ENCODE data around the gene LUC7L3.
"Not testable (repeated sequence)": the region's sequence is repeated elsewhere in the genome, so short reads cannot be mapped to it uniquely, and the experiment has no call there.

The LUC7L3 gene

GRCh38 chr17:50710650-50711049 lies 8.8 kb upstream of the LUC7L3 start:
- DNase-seq: no peak

GRCh38 chr17:50712641-50713040 lies 6.8 kb upstream of the LUC7L3 start:
- DNase-seq: no peak

DNA sequence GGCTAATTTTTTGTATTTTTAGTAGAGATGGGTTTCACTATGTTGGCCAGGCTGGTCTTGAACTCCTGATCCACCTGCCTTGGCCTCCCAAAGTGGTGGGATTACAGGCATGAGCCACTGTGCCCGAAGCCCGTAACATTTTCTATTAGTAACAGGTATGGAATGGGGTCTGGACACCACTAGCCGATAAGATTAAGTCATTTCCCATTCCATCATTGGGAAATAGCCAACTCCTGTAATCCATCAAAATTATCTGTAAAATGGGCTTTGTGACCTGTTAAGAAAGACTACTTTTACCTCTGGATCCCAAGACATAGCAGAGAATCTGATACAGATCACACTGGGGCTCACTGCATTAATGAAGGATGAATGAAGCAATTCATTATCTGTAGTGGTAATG lies 3.9 kb upstream of the LUC7L3 start:
- no peak for DNase-seq

DNA sequence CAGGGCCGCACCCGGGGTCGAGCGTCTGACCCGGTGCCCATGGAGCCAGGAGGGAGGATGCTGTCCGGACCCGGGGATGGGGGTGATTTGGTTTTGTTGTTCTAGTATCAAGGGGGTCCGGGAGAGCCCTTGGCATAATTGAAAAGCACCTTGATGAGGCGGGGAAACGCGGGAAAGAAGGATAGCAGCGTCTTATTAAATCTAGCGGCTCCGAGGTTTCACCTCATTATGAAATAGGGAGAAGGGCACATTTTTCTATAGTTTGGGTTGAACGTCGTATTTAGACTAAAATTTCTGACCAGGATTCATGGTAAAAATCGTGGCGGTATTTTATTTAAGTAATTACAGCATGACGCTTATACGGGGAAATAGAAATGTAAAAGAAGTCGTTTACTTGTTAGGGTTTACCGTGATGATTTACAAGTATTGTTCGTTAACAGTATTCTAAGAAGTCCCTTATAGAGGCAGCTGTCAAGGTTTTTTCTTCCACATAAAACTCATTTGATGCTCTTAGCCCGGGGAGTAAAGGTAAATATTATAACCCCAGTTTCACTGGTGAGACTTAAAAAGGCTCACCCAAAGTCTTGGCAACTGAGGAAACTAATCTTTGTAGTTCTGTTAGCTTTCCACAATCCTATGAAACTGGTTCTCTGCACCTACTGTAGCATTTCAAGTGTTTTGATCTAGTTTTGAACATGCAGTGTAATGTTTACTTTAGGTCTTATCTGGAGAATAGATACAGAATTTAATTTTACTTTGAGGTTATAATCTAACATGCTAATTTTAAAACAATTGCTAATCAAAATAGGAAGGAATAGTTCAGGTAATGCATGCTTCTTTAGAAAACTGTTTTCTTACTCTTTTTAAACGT lies 756 bp downstream of the LUC7L3 start:
- no peak for DNase-seq

DNA sequence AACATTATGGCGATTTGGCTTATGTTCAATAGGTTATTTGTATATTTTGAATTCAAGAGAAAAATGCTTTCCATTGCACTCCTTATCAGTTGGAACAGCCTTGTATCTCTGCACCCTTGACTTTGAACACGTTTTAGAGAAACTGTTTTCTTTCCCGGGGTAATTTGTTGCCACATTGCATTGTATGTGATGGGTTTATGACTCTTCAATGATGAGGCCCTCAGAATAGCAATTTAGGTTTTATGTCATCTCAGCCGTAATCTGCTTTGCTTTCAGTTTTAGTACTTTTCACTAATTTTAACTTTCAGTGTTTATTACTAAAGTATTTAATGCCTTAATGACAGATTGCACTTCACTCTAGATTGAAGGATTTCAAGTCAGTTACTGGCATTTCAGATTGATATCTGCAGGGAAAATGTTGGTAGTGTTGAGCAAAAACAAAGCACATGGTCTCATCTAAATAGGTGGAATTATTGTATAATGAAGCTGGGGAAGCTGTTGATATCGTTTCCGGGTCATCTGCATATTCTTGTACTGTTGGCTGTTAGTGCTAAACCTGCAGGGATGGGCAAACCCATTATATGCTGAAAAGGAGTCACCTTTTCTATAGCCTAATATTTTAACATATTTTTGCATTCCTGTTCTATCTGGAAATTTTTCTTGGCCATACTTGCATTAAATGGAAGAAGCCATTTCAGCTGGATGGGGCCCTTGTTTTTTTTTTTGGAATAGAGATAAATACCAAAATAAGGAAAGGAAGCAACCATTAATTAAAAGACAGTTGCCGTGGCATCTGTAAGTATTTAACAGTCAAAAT lies 2.0 kb downstream of the LUC7L3 start:
- no peak for DNase-seq

DNA sequence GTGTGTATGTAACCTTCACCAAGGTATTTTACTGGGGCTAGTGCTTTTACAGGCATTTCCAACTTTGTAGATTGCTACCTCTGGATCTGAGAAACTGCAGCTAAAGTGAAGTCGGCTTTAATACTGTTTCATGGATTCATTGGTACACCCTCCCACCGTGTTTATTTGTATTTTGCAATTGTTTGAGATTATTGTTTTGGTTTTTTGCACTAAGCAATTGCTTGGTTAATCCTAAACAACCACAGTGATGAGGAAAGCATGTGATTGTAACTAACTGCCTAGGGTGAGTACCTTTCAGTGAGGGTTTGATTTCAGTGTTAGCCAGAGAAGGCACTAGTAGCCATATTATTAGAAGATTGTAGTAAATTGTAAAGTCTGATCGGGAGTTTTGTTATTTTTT lies 3.3 kb downstream of the LUC7L3 start:
- no peak for DNase-seq

GRCh38 chr17:50724622-50725021 lies 5.2 kb downstream of the LUC7L3 start:
- DNase-seq: not testable (repeated sequence)

DNA sequence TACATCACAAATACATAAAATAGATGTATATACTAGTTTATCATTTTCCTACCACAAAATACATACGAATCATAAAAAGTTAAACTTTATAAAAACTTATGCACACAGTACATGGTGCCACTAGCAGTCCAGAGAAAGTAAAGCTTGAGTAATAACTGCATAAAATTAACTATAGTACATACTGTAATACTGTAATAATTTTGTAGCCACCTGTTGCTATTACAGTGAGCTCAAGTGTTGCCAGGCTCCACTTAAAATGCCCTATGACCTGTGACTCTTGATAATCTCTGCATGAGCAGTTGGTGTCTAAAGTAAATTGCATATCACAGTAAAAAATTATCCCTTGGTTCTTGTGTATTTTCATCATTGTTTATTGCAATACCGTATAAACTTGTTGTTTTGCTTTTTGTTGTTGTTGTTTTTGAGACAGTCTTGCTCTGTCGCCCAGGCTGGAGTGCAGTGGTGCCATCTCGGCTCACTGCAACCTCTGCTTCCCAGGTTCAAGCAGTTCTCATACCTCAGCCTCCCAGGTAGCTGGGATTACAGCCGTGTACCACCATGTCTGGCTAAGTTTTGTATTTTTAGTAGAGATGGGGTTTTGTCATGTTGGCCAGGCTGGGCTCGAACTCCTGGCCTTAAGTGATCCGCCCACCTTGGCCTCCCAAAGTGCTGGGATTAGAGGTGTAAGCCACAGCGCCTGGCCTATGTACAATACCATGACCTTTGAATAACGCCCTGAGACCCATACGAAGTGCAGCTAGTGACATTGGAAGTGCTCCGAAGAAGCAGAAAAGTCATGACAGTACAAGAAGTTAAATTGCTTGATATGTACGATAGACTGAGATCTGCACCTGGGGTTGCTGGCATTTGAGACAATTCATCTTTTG lies 6.6 kb downstream of the LUC7L3 start:
- DNase-seq: no peak

GRCh38 chr17:50728112-50728429 lies 8.7 kb downstream of the LUC7L3 start:
- no peak for DNase-seq

DNA sequence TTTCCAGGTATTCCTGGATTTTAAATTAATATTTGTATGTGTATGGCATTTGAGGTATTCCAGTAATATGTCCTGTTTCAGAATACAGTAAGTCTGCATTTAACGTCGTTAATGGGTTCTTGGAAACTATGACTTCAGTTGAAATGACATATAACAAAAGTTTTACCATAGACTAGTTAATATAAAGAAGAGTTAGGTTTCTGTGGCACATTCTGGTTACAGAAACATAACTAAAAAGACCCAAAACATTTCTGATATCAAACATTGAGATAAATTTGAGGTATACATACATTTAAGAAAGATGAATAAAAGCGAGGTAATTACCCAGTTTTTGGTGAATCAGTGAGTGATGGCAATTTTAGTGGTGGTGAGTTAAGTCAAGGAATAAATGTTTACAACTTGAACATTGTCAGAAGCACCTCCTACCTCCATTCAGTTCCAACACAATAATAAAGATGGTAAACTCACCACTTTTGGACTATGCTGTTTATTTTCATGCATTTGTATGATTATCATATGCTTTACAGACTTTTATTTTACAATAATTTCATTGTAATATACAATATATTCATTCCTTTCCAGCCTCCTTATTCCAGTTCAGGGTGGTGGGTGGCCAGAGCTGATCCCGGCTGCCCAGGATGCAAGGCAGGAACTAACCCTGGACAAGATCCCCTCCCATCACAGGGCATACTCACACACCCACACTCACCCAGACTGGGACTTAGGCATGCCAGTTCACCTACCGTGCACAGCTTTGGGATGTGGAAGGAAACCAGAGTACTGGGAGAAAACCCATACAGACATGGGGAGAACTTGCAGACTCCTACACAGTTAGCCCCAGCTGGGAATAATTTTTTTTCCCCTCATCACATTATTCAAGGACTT lies 9.7 kb downstream of the LUC7L3 start:
- no peak for DNase-seq

DNA sequence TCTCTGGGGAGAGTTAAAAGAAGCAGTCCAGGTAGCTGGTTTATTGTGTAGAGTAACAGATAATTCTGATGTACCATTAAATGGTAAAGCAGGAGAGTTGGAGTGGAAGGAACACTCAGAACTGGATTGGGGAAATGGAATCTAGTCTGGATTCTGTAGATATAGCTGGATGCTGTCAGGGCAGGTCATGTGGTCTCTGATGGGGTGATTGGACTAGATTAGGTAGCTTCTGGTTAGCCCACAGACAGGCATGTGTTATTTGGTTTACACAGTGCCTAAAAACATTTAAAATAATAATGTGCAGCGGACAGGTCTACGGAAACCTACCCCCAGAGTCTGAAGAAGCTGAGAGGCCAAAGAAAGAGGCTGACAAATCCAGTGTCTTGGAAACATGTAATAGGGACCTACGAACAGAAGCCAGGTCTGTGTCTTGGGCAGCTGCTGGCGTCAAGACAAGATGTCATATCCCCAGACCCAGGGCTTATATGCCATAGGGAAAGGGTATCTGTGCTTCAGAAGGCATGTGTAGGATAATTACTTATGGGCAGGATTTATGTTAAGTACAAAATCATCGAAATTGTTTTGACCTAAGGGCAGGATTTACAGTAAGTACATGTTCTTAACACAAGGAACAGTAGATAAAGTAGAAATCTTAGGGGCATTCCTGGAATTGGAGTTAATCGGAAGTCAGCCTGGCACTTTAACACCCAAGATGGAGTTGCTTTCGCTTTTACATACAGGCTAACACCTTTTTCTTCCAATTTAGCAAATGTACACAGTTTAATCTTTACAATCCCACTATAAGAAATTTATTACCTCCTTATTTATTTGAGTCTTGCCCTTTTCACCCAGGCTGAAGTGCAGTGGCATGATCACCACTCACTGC lies 12.4 kb downstream of the LUC7L3 start:
- no peak for DNase-seq

DNA sequence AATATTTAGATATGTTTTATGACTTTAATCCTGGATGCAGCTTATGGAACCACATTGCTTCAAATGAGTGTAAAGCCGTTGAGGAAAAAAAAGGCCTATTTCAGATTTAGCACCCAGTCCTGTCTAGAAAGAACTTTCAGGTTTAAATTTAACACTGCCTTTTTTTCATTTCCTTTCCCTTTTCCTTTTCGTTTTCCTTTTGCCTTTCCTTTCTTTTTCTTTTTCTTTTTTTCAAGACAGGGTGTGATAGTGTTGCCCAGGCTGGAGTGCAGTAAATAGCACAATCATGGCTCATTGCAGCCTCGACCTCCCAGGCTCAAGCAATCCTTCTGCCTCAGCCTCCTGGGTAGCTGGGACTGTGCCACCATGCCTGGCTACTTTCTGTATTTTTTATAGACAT lies 15.9 kb downstream of the LUC7L3 start:
- DNase-seq: no peak

GRCh38 chr17:50737118-50737698 lies 17.8 kb downstream of the LUC7L3 start:
- DNase-seq: no peak

DNA sequence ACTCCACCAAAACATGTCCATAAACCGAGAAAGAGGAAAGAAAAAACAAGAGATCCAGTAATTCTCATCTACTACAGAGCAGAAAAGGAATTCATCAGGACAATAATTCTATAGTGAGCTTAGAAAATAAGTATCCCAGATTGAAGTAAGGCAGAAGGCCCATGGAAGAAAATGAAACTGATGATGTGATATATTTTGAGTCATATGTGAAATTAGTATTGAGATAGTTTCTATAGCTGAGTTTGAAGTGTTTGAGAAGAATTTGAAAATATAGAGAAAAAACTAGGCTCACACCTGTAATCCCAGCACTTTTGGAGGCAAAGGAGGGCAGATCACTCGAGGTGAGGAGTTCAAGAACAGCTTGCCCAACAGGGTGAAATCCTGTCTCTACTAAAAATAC lies 19.7 kb downstream of the LUC7L3 start:
- no peak for DNase-seq

- DNase-seq: no peak
Observed at GRCh38 chr17:50745631-50746030, 26.2 kb downstream of the LUC7L3 start.

GRCh38 chr17:50749245-50749644 lies 29.8 kb downstream of the LUC7L3 start:
- DNase-seq: no peak

- DNase-seq: no peak
Observed at GRCh38 chr17:50754521-50754920, 35.1 kb downstream of the LUC7L3 start.

GRCh38 chr17:50758524-50758923 lies 39.1 kb downstream of the LUC7L3 start:
- DNase-seq: no peak

GRCh38 chr17:50758989-50759544 lies 39.7 kb downstream of the LUC7L3 start:
- no peak for DNase-seq

DNA sequence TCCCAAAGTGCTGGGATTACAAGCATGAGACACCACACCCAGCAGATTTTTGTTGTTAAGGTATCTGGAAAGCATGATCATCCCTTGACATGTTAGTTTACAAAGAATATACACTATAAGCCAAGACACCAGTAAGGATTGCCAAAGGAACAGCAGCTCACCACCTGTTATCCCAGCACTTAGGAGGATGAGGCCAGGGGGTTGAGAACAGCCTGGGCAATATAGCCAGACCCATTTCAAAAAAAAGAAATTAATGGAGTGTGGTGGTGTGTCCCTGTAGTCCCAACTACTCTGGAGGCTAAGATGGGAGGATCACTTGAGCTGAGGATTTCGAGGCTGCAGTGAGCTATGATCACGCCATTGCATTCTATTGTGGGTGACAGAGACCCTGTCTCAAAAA lies 42.8 kb downstream of the LUC7L3 start:
- no peak for DNase-seq
